GM21423 (cell line): Measurements from ENCODE around the gene ESR2.
"Not testable (repeated sequence)": the region's sequence is repeated elsewhere in the genome, so short reads cannot be mapped to it uniquely, and the experiment has no call there.

Experiments
- ATAC-seq: cut with Tn5 transposase; IDR thresholded peaks from one replicate; pipeline ENCODE4 v1.9.1; 2021; ENCODE audit warnings: mild to moderate bottlenecking, moderate library complexity; ENCODE audit not compliant: unreplicated experiment

Gene ESR2

DNA sequence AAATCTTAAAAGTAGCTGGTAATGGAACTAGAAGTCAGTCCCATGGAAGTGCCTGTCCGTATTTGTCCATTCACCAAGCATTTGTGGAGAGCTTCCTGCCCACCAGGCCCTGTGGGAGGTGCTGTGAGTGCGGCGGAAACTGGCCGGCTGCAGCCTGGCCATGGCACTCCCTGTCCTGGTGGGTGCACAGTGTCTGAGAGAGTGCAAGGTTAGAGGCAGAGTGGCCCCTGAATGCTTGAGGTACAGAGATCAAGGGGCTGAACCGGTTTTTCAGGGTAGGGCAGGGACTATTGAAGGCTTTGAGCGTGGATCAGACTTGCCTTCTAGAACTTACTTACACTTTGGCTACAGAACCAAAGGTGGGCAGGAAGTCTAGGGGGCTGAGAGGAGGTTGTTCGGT lies 92.9 kb downstream of the ESR2 start:
- ATAC-seq: no peak

DNA sequence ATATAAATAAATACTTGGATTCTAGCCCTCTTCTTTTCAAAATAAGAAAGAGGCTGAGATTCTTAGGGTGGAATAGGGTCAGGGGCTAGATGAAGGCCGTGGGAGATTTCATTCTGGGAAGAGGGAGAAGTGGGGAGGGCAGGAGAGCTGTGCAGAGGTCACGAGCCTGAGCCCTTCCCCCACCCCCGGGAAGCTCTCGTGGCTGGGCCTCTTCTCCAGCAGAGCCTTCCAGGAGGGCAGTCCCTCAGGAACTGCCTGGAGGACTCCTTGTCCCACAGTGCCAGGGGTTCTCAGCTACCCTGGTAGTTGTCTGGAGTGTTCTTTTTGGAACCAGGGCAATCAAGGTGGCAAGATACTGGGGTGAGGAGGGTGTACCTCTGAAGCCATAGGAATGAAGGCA lies 94.0 kb downstream of the ESR2 start:
- ATAC-seq: no peak

DNA sequence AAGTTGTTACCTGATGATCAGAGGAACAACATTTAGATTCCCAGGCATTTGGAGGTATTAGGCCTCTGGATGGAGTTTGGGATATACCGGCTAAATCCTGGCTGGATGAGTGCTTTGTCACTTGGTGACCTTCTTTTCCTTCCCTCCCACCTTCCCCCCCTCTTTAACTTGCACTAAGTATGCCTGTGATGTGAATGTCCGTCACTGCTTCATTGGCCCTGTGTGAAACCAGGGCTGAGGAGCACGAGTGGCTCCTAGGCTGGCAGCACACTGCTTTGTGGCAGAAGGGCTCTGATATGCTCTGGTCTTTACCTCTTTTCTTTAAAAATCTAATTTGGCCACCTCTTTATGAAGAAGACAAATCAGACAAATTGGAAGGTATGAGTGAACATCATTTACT lies 95.7 kb downstream of the ESR2 start:
- ATAC-seq: no peak

DNA sequence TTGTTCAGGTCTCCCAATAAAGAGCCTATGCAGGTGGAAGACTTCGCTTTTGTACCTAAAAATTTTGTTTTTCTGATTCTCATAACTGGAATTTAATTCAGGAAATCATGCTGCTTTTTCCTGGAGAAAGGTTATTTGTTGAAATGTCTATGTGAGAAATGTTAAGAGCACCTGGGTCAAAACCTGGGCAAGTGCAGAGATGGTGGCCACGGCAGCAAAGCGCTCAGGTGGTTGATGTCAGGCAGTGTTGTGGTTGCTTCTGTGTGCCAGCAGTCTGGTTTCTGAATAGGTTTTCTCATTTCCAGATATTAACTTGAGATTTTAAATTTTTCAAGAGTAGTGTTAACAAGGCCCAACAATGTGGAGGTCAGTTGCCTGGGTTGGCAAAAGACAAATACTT lies 96.2 kb downstream of the ESR2 start:
- ATAC-seq: no peak

DNA sequence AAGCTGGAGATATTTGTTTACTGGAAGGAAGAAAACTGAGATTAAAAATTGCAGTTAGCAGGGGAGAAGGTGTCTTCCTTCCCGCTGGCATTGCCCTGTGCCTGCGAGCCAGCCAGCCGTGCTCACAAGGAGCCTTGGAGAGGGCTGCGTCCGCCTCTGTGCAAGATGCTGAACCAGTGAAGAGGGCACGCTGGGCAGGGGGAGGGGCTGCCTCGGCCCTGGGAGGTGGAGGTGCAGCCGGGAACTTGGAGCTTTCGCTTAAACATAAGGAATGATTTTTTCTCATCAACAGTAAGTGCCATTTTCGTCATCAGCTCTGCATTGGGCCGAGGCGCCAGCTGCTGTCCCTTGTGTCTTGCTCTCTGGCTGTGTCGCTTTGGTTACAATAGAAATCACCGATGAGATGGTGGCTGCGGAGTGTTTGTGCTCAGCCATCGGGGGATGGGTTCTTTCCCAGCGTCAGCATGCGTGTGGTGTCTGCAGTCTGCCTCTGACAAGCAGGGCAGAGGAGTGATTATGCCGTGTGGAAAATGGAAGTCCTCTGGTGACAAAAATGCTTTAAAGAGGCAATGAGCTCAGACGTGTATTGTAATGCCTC lies 97.3 kb downstream of the ESR2 start:
- ATAC-seq: peak; percentile 53

DNA sequence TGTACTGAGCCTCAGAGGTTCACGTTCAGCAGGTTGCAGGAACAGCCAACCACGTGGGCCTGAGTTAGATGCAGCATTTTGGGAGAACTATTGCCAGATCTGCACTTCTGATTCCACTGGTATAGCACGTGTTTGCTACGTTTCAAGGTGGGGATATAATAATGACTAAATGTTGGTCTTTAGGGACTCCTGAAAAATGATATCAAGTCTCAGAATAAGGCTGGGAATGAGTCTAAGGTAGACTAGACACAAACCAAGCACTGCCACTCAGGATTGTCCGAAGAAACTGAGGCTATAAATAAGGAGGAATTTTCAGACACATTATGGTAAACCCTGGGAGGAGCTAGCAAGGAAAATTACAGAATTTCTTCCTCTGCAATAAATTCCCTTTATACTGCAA lies 98.1 kb downstream of the ESR2 start:
- ATAC-seq: no peak

DNA sequence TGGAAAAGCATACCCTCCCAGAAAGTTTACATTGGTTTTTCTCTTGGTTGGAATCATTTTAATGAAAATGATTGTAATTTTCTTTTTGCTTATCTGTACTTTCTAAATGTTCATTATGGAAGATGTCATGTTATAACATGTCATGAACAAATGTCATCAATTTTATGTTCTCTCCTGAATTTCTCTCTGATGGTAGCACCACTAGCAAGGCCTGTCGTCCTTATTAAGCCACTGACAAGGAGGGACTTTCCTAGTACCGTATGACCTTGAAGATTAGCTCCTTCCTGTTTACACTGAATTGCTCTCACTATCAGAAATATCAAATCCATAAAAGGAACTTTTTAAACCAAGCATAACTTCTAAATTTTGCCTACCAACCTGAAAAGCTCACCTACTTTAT lies 99.0 kb downstream of the ESR2 start:
- ATAC-seq: peak; percentile 65

DNA sequence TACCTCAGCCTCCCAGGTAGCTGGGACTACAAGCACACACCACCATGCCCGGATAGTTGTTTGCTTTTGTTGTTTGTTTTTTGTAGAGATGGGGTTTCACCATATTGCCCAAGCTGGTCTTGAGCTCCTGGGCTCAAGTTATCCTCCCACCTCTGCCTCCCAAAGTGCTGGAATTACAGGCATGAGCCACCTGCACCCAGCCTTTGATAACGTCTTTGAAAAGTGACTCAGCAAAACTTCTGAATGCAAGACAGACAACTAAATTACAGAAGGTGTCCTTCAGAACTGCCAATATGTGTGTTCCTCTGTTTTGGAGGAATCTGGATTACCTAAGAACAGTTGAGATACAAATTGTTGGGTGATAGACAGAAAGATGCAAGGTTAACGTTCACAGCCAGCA lies 99.8 kb downstream of the ESR2 start:
- no peak for ATAC-seq

DNA sequence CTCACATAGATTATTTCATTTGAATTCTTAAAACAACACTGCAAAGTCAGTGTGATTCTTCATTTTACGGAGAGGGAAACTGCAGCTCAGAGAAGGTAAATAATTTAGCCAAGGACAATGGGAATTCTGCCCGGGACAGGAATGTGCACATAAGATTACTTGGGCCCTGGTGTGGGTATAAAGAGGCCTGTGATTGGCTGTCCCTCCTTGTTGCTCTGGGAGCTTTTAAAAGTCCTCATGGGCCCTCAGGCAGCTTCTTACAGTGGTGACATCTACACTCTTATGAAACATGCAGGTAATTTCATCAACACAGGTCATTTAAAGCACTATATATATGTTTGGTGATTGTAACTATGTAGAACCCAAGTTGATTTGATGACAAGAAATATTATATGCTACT lies 100.3 kb downstream of the ESR2 start:
- no peak for ATAC-seq

DNA sequence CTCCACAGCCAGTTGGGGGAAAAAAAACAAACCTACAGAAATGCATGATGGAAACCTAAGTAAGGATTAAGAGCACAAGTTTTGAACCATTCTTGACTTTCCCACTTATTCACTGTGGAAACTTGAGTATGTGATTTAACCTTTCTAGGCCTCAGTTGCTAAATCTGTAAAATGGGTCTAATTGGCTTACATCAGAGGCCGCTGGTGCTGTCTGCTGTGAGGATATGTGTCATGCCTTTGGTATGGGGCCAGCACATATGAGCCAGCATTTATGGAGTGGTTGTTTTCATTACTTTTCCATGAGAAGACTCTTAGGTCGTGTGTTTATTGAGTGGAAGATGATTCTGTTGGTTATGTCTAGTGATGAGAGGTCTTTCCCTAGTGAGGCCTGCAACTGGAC lies 102.4 kb downstream of the ESR2 start:
- no peak for ATAC-seq

DNA sequence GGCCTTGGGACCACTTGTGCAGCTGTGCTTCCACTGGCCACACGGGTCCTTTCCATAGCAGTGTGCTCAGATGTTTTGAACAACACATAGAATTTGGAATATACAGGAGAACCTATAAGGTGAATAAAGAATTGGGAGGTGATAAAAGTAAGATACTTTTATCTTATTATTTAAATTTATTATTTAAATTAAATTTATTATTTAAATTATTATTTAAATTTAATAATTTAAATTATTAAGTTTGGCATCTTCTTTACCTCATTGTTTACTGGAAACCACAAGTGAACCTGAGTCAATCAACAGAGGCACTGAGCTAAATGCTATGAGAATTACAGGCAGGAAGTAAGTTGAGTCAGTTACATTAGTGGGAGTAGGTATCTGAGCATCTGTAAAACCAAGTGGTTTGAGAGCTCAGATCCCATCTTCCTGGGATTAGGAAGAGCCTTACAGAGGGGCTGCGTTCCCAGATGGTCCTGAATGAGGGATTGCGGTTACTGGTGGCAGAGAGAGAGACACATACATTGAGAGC lies 103.1 kb downstream of the ESR2 start:
- no peak for ATAC-seq

DNA sequence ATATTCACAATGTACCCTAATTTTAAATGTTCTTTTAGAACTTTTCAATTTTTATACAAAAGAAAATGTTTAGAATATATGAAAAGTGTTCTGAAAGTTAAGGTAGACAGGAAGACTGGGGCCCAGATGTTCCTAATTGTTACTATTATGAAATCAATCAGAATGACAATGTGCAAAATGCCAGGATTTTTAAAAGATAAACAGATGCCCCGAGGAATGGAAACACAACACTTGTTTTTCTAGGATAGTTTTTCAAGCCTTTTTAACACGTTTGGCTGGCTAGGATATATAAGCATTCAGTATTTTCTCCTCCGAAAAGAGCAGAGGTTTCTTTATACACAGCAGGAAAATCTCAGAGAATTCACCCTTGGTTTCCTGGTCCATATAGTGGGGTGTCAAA lies 106.8 kb downstream of the ESR2 start:
- no peak for ATAC-seq

DNA sequence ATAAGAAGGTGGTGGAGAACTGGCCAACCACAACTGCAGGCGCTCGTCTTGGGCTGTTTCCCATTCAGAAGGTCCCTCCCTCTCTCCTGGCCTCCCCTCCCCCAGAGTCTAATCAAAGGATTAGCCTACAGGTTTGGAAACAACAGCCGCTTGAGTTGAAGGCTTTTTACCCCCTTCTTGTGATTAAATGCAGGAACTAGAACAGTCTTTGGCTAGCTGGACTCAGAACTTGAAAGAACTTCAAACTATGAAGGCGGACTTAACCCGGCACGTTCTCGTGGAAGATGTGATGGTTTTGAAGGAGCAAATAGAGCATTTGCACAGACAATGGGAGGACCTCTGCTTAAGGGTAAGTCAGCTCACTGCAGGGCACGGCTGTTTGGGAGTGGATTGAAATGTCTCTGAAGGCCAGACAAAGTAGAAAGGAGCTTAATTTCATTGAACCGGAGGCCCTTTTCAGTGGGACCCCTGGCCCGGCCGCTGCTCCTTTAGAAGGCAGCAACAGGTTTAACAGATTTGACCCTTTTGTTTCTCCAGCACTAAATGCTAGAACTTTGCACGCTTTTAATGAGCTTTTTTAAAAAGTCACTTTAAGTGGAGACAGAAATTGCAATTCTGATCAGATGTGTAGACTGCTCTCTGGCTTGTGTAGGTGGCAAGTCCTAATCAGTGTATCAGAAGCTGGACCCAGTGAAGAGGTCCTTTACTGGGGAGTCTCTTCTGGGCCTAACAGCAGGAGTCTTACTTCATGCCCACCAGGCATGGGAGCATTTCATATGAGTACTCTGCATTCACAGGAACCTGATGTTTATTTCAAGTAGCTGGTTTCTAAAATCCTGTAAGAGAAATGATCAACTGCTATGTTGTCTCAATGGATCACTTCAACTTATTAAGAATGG lies 107.7 kb downstream of the ESR2 start:
- ATAC-seq: no peak

DNA sequence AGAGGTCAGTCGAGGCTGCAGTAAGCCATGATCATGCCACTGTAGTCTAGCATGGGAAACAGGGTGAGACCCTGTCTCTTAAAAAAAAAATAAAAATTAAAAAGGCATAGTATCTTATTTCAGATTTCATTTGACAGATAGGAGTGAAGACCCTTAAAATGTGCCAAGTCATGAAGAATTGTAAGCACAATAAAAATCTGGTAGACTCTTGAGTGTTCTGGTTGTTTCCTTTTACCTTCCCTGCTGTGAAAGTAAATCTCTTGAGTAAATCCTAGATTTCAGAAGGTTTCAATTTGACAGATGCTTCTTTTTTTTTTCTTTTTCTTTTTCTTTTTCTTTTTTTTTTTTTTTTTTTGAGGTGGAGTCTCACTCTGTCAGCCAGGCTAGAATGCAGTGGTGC lies 109.0 kb downstream of the ESR2 start:
- ATAC-seq: no peak

DNA sequence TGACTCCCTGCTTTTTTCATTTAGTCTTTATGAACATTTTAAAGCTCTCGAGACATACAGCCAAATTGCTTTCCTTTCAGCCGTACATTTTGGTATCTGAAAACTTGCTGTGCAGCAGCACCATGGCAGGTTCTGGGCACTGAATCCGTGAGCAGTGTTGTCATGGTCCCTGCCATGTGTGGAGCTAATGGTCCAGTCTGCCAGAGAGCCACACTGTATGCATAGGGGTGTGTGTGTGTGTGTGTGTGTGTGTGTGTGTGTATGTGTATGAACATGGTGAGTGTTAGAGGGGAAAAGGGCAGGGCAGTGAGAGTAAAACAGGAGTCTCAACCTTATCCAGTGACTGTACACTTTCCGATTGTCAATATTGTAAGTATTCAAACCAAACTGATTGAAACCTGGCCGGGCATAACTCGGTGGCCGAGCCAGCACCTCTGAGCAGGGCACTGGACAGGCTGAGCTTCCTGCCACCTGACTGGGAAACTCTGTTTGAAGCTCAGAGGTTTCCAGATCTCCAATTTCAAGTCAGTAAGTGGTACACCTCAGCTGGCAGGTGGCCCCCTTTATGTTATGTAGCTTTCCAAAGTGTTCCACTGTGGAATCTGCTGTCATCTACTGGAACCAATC lies 110.0 kb downstream of the ESR2 start:
- no peak for ATAC-seq

DNA sequence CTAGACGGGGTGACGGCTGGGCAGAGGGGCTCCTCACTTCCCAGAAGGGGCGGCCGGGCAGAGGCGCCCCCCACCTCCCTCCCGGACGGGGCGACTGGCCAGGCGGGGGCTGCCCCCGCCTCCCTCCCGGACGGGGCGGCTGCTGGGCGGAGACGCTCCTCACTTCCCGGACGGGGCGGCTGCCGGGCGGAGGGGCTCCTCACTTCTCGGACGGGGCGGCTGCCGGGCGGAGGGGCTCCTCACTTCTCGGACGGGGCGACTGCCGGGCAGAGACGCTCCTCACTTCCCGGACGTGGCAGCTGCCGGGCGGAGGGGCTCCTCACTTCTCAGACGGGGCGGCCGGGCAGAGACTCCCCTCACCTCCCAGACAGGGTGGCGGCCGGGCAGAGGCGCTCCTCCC lies 111.3 kb downstream of the ESR2 start:
- not testable (repeated sequence) for ATAC-seq

DNA sequence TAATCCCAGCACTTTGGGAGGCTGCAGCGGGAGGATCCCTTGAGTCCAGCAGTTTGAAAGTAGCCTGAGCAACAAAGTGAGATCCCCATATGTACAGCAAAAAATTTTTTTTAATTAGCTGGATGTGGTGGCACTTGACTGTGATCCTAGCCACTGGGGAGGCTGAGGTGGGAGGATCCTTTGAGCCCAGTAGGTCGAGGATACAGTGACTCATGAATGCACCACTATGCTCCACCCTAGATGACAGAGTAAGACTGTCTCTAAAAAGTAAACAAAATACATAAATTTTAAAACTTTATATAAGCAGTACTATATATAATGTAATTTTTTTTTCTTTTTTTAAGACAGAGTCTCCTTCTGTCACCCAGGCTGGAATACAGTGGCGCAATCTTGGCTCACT lies 115.4 kb downstream of the ESR2 start:
- ATAC-seq: no peak

DNA sequence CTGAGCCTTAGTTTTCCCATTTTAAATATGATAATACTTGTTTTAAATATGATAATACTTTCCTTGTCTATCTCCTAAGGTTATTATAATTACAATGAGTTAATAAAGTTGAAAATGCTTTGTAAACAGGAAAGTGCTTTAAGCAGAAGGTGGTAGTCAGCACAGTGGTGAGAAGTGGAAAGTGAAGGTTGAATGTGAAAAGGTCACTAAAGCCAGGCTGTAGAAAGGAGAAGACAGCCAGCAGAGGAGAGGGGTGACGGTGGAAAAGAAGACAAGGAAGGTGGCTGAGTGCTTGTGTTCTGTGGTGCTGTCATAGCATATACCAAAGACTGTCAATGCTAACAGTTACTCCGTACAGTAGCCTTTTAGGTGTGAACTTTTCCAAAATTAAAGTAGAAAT lies 117.8 kb downstream of the ESR2 start:
- no peak for ATAC-seq

DNA sequence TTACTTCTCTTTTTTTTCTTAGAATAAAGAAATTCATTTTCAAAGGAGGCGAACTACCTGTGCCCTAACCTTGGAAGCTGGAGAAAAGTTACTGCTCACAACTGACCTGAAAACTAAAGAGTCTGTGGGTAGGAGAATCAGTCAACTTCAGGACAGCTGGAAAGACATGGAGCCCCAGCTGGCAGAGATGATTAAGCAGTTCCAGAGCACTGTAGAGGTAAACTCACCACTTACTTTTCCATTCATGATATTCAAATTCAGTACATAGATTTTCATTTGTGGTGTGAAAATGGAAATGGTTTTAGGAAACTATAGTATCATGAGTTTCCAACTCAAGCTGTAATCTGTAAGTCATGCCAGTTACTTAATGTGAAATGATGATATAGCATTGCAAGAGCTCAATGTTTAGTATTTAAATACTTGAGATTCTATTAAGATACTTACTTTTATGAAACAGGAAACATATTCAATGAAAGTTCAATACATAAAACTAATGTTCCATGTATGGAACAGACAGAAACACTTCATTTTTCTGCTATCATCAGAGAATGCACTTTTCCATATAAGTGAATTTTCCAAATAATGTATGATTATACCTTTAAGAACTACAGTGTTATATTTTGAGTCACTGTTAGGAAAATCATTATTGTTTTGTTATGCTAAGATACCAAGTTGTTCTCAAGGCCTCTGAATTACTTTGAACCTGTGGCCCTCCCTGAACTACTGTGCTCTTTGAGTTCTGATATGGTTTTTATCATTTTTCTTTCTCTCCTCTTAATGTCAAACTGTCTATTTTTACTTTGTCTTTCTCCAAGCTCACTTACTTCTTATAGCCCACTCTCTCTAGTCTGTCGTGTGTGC lies 119.0 kb downstream of the ESR2 start:
- ATAC-seq: no peak

DNA sequence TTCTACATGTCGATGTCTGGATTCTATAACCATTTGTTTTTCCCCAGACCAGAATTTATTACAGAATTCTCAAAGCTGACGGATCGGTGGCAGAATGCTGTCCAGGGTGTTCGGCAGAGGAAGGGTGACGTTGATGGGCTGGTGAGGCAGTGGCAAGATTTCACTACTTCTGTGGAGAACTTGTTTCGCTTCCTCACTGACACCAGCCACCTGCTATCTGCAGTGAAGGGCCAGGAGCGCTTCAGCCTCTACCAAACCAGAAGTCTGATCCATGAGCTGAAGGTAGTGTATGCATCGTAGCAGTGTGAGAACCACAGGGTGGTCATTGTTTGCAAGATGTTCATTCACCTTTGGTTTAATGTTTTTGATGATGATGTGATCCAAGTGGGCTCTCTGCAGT lies 124.0 kb downstream of the ESR2 start:
- peak; percentile 49 for ATAC-seq

DNA sequence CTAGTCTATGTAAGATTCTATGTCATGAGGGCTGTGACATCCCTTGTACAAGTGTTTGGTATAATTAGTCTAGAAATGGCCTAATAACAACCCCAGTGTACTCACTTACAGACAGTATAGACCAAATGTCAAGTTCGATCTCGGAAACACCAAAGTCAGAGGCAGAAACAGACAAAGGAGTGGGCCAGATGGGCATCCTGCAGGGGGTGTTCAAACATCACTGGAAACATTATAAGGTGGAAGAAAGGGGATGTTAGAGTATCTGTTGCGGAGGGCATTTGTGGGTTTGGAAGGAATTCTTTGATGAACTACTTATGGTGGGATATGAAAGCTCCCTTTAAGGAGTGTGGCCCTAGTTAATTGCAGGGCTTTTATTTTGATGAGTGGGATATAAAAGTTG lies 134.6 kb downstream of the ESR2 start:
- no peak for ATAC-seq
